Activated CD4-positive, alpha-beta T cell treated with anti-CD3 and anti-CD28 coated beads, Interleukin-2, amount 50 U/mL, for 24 hours (primary cell): ENCODE measurements around the gene C22orf23.

Experiments used
- DNase-seq, 2 donors: peaks; one replicate each; pipeline ENCODE4 v3.0.0-alpha.2; 2020; ENCODE audit warnings: low read depth in 1 of 2, low spot score in 1 of 2

Gene C22orf23

DNA sequence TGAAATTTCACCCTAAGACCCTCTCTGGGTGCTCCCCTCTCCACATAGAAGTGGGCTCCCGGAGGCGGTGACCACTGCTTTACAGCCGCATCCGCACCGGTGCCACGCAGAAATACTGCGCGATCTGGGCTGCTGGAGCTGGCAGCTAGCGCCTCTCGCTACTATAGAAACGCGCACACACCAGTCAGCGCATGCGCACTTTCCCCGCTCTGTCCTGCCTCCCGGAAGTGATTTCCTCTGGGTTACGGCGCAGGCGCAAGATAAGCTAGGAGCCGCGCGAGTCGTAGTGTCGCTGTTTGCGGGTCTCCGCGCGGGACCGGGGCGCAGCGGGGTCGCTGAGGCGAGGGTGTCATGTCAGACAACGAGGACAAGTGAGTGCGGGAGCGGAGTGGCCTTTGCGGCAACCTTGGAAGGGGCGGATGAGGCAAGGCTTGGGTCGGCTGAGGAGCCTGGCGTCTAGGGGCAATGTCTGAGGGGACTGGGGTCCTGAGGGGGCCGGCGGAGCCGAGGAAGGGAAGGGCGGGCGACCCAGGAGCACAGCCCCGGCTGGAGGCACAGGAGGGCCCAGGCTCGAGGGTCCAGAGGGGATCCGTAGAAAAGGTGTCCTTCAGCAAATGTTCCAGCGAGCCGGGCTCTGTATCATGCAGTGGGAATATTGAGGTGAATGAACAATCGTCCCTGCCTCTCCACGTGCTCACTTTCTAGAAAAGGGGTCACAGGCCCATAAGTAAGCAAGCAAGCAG, at the start of gene C22orf23, which contains the start of gene POLR2F:
C22orf23 (minus strand) TSS at position 165 of the 743 bp plus-strand sequence. CDS start 452 bp downstream, outside the sequence.
POLR2F (plus strand) TSS at position 263 of the 743 bp plus-strand sequence; CDS start at position 352, 89 bp downstream.
- DNase-seq = peak; percentile 91 to 96

DNA sequence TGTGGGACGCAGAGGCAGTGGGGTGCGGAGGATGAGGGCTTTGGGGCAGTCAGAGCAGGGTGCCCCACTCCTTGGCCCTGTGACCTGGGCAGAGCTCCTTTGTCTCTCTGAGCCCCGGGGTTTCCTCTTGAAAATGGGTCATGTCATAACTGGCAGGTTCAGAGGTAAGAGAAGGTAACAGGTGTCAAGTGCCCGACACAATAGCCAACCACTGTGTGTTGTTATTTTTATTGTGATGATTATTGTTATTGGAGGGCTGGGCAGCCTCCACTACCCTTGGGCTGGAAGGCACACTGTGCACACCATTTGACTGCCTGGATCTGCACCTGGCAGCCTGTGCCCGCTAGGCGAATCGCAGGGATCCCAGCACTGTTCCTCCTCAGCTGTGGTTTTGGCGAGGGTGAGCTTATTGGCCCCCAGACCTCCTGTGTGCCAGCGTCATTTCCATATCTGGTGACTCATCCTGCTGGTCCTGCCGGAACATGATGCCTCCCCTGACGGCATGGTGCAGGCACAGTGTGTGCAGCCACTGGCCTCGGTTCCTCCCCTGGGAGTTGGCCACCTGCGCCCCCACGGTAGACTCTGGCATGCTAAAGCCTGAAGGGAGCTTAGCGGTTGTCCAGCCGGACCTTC, 46.4 kb upstream of the C22orf23 start:
- DNase-seq = no peak

DNA sequence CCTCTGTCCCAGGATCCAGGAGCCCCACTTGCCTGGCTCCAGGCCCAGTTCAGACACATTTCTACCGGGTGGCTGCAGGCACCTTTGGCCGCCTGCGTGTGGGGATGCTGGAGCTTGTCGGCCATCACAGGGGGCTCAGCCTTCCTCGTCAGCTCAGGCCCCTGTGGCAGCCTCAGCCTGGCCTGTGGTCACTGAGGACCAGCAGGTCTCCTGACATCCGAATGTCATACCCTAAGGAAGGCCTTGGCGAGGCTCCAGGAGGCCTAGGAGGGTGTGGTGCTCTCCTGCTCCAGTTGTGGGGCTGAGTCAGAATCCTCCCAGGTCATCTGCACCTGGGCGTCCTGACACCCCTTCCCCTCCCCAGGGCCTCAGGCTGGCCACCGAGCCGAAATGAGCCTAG, 45.8 kb upstream of the C22orf23 start:
- DNase-seq = no peak

DNA sequence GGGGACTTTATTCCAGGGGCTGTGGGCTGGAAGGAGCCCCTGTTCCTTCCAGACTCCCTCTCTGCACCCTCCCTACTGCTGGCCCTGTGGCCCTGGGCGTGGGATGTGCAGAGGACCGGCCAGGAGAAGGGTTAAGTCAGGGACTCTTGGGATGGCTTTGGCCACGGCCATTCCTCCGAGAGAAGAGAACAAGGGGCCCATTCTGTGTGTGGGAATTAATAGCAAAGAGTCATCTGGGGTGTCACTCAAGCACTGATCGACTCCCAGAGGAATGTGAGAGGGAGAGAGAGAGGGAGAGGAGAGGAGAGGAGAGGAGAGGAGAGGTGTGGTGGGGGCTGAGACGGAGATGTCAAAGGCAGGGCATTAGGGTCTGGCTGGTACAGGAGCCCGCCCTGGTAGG, 45.1 kb upstream of the C22orf23 start:
- DNase-seq = no peak

DNA sequence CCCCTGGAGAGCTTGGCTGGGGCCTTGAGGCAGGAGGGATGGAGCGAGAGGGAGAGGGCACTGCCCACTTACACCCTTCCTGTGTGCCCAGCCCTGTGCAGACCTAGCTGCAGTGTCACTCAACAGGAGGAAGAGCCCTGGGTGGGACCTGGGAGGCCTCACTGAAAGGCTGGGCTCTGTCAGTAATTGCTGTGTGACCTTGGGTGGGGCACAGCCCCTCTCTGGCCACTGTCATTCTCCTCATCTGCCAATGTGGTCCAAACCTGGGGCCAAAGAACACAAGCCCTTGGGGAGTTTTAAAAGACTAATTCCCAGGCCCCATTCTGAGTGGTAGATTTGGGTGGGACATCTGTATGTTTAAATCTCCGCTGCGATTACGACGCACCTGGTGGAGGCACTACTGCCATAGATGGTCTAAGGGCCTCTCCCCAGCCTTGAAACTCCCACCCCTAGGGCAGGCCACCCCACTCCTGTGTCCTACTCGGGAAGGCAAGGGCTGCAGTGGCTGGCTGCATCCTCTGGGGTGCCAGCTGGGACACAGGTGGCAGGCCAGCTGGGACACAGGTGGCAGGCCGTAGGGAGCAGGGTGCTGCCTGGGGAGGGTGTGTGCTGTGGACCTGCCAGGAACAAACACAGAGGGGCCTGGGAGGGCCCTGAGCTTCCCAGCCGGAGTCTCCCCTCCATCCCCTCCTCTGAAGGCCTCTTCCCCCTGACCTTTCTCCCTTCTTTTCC, 43.3 kb upstream of the C22orf23 start:
- no peak for DNase-seq

DNA sequence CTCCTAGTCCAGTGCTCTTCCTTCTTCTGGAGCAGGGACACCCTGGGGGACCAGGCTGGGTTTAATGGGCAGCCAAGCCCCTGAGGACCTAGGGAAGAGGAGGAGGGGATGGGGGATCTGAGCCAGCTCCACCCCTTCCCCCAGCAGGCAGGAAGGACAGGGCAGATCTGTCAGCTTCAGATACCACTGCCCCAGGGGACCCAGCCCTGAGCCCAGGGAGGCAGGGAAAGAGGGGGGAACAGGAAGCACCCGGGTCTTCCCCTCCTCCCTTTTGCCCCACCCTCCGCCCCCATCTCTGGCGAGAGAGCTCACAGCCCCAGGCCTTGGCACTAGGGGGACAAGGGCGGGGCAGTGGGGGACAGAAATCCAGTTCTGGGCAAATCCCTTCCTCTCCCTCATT, 42.7 kb upstream of the C22orf23 start:
- no peak for DNase-seq

DNA sequence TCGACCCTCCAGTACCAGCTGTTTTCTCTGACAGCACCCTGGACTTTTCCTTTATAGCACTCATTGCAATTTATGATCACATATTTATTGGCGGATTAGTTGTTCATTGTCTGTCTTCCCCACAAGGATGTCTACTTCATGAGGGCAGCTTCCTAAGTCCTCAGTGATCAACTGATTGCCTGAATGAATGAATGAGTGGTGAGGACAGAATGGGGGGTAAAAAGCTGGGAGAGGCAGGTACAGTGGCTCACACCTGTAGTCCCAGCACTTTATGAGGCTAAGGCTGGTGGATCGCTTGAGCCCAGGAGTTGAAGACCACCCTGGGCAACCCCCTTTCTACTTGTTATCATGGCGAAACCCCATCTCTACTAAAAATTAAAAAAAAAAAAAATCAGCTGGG, 42.1 kb upstream of the C22orf23 start:
- no peak for DNase-seq

DNA sequence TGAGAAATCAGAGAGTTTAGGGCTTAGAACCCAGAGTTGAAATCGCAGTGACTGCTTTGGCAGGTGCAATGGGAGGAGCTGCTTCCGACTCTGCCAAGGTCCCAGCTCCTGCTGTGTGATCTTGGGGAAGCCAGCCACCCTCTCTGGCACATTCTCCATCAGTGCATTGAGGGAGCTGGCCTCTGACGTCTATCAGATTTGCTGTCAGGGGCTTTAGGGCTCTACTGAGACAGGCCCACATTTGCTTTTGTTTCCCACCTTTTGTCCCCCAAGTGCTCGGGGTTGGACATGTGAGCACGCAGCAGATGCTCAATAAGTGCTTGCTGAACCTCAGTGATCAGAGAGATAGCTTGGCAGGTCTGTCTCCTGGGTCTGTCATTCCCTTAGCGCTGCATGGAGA, 41.6 kb upstream of the C22orf23 start:
- no peak for DNase-seq

DNA sequence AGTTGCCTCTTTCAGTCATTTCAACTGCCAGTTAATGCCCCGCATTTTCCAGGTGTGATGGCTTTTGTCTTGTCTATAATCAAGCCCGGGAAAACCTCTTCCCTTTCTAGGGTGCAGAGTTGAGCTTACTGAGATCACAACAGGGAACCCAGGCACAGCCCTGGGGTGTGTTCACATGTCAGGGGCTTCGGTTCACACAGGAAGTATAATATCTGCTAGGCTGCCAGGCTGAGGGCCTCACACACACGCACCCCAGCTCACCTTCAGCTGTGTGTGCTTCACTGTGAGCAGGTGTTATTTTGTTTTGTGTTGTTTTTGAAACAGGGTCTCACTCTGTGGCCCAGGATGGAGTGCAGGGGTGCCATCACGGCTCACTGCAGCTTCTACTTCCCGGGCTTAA, 40.6 kb upstream of the C22orf23 start:
- DNase-seq = no peak

DNA sequence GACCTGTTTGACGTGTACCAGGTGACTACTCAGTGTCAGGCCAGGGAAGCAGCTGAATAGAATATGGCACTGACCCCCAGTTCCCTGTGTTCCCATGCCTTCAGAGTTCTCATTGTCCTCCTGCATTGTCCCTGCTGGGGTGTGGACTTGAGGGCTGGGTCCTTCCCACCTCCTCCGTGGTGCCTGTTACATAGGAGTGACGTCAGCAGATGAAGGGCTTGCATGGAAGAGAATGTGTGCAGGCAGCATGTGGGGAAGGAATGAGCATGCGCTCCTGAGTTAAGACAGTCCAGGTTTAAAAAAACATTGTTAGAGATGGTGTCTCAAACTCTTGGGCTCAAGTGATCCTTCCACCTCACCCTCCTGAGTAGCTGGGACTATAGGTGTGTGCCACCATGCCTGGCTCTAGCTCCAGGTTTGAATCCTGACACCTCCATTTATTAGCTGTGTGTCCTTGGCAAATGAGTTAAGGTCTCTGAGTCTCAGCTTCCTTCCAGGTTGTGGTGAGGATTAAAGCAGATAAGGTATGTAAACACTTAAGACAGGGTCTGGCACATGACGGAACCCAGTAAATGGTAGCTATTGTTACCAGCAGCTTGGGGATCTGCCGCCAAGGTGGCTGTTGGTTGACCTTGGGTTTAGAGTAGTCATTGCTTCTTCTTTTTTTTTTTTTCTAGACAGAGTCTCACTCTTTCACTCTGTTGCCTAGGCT, 38.5 kb upstream of the C22orf23 start:
- DNase-seq = no peak

DNA sequence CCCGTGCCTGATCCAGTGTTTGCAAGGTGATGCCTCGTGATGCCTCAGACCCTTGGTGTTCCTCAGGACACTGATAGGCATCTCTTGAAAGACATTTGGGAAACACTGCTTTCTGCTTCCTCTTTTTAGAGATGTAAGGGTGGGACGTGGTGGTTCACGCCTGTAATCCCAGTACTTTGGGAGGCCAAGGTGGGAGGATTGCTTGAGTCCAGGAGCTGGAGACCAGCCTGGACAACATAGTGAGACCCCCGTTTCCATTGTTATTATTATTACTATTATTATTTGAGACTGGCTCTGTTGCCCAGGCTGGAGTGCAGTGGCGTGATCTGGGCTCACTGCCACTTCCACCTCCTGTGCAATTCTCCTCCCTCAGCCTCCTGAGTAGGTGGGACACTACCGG, 37.5 kb upstream of the C22orf23 start:
- no peak for DNase-seq

DNA sequence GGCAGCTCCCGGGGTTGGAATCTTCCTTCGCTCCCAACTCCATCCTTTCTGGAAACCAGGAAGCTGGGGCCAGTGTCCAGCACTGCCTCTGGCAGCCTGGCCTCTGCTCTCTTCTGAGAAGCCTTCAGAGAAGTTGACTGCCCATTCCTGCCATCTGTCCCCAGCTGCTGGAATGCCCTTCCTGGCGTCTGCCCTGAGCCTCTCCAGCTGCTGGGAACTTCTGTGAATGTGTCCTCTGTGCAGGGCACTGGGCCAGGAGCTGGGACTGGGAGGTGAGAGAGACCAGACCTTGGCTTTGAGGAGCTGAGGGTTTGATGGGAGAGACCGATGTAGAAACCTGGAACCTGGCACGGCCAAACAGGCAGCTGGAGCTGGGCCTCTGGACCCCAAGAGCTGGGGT, 36.9 kb upstream of the C22orf23 start:
- no peak for DNase-seq

DNA sequence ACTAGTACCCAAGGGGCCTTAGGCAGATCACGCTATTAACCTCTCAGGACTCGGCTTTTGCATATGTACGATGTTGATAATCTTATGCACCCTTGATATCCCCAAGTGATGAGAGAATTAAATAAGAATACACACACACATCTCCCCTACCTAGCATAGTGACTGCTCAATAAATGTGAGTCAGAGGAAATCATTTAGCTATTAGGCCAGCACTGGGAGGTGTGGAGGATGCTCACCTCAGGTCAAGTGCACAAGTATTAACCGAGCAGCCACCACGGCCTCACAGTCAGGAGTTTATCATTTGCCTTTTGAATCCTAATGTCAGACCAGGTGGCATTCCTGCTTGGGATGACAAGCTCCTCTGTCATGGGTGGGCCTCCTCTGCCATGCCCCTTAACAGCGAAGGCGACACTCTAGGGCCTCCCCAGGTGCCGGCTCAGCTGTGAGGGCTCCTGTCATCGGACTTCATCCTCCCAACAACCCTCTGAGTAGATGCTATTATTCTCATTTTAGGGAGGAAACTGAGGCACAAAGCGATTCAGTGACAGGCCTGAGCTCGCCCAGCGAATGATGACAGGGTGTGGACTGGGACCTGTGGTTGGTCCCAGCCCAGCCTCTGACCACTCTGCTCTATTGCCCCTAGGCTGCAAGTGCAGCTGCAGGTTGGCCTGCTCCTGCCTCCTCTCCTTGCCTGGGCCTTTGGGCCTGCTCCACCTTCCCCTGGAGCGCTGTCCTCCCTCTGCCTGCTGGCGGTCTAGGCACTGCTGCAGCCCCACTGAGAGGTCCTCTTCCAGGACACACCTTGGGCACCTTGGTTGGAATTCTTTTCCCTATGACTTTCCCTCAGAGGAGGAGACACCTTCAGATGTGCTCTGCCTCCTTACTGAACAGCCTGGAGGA, 36.0 kb upstream of the C22orf23 start:
- no peak for DNase-seq

DNA sequence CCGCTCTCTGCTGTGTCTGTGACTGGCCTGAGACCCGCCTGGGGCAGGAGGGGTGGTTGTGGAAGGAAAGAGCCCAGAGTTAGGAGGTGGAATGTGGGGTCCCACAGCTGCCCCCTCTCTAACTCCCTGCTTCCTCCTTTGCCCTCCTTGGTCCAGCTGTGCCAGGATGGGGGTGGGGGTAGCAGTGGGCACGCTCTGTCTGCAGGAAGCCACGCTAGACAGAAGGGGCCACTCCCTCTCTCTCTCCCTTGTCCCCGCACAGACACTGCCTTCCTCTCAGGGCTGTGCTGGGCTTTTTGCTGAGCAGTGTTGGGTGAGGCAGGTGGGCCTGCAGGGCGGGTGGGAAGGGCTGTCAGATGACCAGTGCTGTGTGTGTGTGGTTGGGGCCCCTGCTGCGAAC, 33.0 kb upstream of the C22orf23 start:
- DNase-seq = no peak

DNA sequence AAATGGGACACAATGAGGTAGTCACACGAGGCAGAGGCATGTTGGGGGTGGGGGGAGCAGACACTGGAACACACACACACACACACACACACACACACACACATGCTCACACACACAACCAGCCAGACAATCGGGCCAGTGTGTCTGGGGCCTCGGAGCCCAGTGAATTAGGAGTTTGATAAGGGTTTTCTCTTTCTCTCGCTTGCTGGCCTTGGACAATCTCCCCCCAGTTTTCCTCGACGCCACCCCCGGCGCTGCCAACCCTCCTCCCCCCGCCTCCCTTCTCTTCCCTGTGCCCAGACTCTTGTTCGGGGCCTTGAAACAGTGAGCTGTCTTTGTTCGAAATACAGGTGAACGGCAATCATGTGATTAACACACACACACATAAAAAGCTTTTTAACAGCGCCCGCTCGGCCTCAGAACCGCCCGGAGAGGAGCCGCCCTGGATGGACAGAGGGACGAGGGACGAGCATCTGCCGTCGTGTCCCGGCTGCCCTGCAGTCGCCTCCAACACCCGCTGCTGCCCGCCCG, 32.4 kb upstream of the C22orf23 start:
- DNase-seq = no peak

DNA sequence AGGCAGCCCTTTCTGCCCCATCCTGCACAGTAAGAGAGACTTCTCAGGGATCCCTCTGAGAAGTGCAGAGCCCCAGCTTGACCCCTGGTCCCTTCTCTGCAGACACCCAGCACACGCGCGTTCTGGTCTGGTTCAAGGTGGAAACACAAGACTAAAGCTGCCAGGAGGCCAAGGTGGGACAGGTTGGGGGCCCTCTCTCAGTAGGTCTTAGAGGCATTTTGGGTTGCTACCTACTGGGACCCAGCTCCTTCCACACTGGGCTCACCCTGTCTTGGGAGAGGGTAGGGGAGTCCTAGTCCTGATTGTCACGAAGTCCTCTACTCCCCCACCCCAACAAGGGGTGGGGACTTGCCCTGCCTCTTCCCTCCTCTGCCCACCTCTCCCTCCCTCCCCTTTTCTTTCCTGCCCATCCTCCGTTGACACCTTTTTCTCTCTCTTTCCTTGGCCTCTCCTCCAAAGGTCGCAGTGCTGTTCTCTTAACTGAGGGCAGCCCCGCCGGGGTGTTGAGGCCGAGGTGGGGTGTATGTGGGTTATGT, 31.7 kb upstream of the C22orf23 start:
- no peak for DNase-seq

DNA sequence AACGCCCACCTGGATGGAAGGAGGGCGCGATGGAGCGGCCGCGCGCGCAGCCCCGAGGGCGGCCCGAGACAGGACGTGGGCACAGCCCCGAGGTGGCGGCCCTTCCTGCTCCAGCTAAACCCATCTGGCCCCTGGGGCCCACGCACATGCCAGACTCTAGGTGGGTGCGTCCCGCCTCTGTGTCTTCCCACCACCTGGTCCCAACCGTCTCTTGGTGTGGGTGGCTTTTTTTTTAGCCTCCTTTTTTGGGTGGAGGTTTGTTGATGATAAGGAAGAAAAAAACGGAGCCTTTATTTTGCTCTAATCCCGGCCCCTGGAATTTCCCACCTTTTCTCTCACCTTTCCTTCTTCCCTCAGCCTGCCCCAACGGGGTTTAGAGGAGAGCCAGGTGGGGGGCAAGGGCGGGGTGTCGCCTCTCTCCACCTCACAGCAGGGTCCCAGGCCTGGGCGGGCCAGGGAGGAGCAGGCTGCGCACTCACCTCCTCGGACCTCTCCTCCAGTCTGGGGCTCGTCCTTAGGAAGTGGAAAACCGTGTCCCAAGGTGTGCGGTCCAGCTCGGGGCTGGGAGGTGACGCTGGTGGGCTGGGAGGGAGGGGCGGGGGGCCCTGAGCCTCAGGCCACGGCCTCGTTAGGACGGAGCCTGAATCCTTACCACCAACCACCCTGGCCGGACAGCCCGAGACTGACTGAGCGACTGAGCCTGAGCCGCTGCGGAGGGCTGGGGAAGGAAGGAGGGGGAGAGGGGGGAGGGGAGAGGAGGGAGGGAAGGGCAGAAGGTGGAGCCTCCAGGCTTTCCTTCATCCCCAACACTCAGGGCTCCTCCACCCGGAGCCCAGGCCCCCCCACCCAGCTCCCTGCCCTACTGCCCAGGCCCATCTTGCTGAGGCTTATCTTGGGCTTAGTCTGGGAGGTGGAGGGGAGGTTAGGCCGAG, 30.7 kb upstream of the C22orf23 start, which contains the start of gene SOX10:
SOX10 (minus strand) TSS at position 696 of the 932 bp plus-strand sequence. CDS start 771 bp downstream, outside the sequence.
- DNase-seq = no peak
